Fibroblast of lung (primary cell): ENCODE data around the gene COX7A2L.

Source experiments
- EZH2 ChIP-seq: IDR thresholded peaks from 2 replicates; pipeline ENCODE4 v1.5.1; 2012; ENCODE audit warnings: low read length, control low read depth, mild to moderate bottlenecking; ENCODE audit errors: missing control alignments
- TF ChIP-seq, protein P1 (sequence below), 2 donors: IDR thresholded peaks in 1 of 2; conservative IDR thresholded peaks in 1 of 2; 1 replicate in 1 of 2; 2 replicates in 1 of 2; pipeline ENCODE4 v1.5.1; 2011 to 2012; ENCODE audit warnings: low read length in 2 of 2, control low read depth in 1 of 2, inconsistent platforms in 1 of 2, low read depth in 1 of 2, mild to moderate bottlenecking in 1 of 2

DNA sequence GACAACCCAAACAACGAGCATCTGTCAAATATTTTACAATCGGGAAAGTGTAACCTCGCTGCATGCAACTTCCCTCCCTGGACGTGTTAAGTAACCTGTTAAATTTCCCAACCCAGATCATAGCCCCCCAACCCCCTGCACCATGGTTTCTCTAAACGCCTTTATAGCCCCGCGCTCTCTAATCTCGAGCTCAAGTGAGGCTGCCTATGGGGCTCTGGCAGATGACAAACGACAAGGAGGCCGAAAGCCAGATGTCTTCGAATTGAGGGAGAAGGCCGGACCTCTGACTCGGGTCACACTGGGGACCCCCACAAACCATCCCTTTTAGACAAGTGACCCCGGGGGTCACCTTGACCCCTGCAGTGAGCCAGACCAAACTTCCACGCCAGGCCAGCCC, 526 bp downstream of the COX7A2L start:
- TF ChIP-seq, protein P1, sequence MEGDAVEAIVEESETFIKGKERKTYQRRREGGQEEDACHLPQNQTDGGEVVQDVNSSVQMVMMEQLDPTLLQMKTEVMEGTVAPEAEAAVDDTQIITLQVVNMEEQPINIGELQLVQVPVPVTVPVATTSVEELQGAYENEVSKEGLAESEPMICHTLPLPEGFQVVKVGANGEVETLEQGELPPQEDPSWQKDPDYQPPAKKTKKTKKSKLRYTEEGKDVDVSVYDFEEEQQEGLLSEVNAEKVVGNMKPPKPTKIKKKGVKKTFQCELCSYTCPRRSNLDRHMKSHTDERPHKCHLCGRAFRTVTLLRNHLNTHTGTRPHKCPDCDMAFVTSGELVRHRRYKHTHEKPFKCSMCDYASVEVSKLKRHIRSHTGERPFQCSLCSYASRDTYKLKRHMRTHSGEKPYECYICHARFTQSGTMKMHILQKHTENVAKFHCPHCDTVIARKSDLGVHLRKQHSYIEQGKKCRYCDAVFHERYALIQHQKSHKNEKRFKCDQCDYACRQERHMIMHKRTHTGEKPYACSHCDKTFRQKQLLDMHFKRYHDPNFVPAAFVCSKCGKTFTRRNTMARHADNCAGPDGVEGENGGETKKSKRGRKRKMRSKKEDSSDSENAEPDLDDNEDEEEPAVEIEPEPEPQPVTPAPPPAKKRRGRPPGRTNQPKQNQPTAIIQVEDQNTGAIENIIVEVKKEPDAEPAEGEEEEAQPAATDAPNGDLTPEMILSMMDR (conservative IDR thresholded peaks at IDR 0.05 in 1 of 2, IDR thresholded peaks at IDR 0.05 in 1 of 2; ENCODE audit: low read depth in 1 of 2, low read length in 2 of 2), result no peak
- TF ChIP-seq EZH2, result no peak
